Measurements from ENCODE around the gene PRR3. TPM values are rescaled to one million over a fixed set of nuclear protein-coding genes. Genes with fewer than 3 reads are reported as not detected.

PRR3 gene
- total RNA-seq, 2 donors from 2014 or later = 8.6 to 11.7 TPM

MicroRNAs within 50 kb of the gene (microRNA counts, 767-probe panel; counts per million panel counts)
- 431 to 1,631 counts per million in 2 donors for microRNA hsa-miR-877-5p

Small RNA genes lying within 50 kb of the gene (microRNA-seq; reads per million reads assigned to microRNA genes)
- 75.2 reads per million, percentile 71 among the genes with 10 or more reads in this experiment for gene MIR877

Small RNA genes lying within 50 kb of the gene (small RNA-seq; reads per million reads assigned to genes)
- 2.3 to 3.4 reads per million in 2 donors for gene MIR877

Other genes starting within 250 kb of the PRR3 start
- gene TRIM39, start 230.4 kb upstream of the PRR3 start, total RNA-seq = 10 to 100 TPM; 15.2 to 27.7 TPM
- 100 to 1,000 TPM in 1 of 2 donors, 10 to 100 TPM in 1; 86.7 to 121 TPM for gene RPP21, start 212.1 kb upstream of the PRR3 start, total RNA-seq
- gene HLA-E, start 67.8 kb upstream of the PRR3 start, total RNA-seq = 100 to 1,000 TPM; 293 to 354 TPM
- 10 to 100 TPM; 38.3 to 56.4 TPM for gene GNL1, start 806 bp upstream of the PRR3 start, total RNA-seq
- 10 to 100 TPM; 42.3 to 49.2 TPM for gene ABCF1, start 14.1 kb downstream of the PRR3 start, total RNA-seq
- gene PPP1R10, start 59.9 kb downstream of the PRR3 start, total RNA-seq = 10 to 100 TPM; 40.0 to 51.0 TPM
- gene MRPS18B, start 60.5 kb downstream of the PRR3 start, total RNA-seq = 10 to 100 TPM; 63.6 to 69.2 TPM
- gene ATAT1, start 69.6 kb downstream of the PRR3 start, total RNA-seq = 10 to 100 TPM in 1 of 2 donors, 1 to 10 TPM in 1; 8.7 to 11.0 TPM
- 10 to 100 TPM; 12.8 to 18.5 TPM for gene C6orf136, start 89.8 kb downstream of the PRR3 start, total RNA-seq
- gene DHX16, start 115.7 kb downstream of the PRR3 start, total RNA-seq = 10 to 100 TPM; 26.4 to 41.0 TPM
- 10 to 100 TPM; 12.2 to 21.9 TPM for gene PPP1R18, start 129.3 kb downstream of the PRR3 start, total RNA-seq
- gene NRM, start 133.7 kb downstream of the PRR3 start, total RNA-seq = 1 to 10 TPM; 5.9 to 7.3 TPM
- 10 to 100 TPM; 20.5 to 26.3 TPM for gene MDC1, start 160.0 kb downstream of the PRR3 start, total RNA-seq
- gene TUBB, start 163.1 kb downstream of the PRR3 start, total RNA-seq = 100 to 1,000 TPM; 196 to 270 TPM
- 100 to 1,000 TPM; 117 to 133 TPM for gene FLOT1, start 185.4 kb downstream of the PRR3 start, total RNA-seq
- 10 to 100 TPM; 13.9 to 26.4 TPM for gene IER3, start 187.3 kb downstream of the PRR3 start, total RNA-seq